GM12872 (cell line): ENCODE results near the gene RASSF9.

Experiments
- TF ChIP-seq, protein P1 (sequence below): IDR thresholded peaks from 3 replicates; pipeline ENCODE4 v1.5.1; 2011; ENCODE audit warnings: low read depth, mild to moderate bottlenecking, low read length, moderate library complexity; ENCODE audit not compliant: insufficient read depth

RASSF9 gene

GRCh38 chr12:85836197-85837090, at the start of gene RASSF9:
Gene RASSF9 (minus strand): TSS chr12:85836409. CDS start chr12:85836201, 208 bp downstream.
- TF ChIP-seq, protein P1, sequence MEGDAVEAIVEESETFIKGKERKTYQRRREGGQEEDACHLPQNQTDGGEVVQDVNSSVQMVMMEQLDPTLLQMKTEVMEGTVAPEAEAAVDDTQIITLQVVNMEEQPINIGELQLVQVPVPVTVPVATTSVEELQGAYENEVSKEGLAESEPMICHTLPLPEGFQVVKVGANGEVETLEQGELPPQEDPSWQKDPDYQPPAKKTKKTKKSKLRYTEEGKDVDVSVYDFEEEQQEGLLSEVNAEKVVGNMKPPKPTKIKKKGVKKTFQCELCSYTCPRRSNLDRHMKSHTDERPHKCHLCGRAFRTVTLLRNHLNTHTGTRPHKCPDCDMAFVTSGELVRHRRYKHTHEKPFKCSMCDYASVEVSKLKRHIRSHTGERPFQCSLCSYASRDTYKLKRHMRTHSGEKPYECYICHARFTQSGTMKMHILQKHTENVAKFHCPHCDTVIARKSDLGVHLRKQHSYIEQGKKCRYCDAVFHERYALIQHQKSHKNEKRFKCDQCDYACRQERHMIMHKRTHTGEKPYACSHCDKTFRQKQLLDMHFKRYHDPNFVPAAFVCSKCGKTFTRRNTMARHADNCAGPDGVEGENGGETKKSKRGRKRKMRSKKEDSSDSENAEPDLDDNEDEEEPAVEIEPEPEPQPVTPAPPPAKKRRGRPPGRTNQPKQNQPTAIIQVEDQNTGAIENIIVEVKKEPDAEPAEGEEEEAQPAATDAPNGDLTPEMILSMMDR, result no peak

GRCh38 chr12:85883763-85884162, 47.6 kb upstream of the RASSF9 start:
- TF ChIP-seq, protein P1, result no peak

- TF ChIP-seq, protein P1, result no peak
Observed at GRCh38 chr12:85877459-85877858, 41.2 kb upstream of the RASSF9 start.

DNA sequence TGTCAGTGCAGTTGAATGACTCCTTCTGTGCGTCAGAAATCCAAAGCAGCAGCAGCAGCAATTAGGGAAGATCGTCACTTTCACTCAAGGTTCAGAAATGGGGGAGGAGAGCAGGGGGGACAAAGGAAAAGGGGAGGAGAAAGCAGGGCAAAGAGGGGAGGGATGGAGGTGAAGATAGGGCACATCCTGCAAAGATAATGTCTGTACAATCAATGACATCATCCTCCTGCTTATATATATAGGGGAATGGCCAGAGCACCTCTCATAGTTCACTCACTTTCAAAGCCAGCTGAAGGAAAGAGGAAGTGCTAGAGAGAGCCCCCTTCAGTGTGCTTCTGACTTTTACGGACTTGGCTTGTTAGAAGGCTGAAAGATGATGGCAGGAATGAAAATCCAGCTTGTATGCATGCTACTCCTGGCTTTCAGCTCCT, 37.8 kb upstream of the RASSF9 start, which contains the start of gene NTS:
Gene NTS, plus strand, starts transcription at position 265 of the 431 bp plus-strand sequence. Its CDS starts 109 bp downstream, at position 374.
- TF ChIP-seq, protein P1, result no peak

DNA sequence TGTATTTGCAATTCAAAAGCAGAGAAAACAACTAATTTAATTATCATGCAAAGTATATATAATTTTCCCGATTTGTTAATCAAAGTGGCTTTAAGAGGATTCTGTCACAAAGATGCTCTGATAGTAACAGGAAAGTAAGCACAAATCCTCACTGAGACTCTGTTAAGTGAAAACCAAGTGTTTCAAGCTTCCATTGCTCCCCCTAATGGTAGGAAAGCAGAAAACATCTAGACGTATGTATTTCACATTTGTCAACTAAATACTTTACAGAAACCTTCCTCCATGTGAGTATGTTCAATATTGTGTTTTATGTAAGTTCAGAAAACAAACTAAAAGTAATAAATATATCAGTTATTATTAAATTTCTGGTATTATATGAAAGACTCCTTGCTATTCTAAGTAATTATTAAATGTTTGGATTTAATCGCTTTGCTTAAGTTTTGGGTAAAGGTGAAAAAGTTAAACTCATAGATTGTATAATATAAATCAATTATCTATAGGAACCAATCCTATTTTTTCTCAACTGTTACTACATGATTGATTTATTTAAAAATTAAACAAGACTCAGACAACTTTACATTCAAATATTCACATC, 36.4 kb upstream of the RASSF9 start:
- TF ChIP-seq, protein P1, result peak; percentile 73

DNA sequence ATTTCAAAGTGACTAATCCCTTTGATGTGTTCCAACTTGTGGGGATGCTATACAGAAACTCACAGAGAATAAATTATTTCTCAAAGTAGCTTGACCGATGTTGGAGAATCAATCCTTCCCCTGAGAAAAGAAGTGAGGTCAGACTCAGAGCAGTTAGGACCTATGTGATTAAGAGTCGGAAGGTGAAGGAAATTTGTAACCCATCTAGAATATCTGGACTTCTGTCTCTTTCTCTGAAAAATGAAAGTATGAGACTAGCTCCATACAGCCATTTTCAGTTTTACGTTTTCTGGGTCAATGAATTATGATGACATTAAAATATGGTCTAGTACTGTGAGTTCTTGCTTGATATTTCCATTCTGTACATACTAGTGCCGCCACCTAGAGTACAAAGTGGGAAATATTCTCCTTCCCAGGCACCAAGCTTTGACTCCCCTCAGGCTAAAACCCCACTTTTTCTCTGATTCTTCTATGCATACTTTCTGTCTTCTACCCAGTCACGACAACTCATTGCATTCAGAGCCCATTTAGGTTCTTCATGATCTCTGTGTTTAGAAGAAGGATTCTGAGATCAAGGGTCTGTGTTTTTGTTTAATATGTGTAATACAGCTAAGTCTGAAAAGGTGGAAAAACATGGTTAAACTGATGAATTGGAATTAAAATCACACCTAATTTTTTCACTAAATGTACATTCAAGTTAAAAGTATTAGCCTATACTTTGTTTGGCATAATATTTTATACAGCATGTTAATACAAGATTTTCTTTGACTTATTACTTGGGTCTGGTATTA, 31.0 kb upstream of the RASSF9 start:
- TF ChIP-seq, protein P1, result peak; percentile 72

GRCh38 chr12:85865890-85866289, 29.7 kb upstream of the RASSF9 start:
- TF ChIP-seq, protein P1, result no peak
